PC-3 (cell line): ENCODE results near the gene PTPRB.

Experiments used
- CTCF ChIP-seq: fragments of 300-600 bp; sonication (generic); conservative IDR thresholded peaks from 2 replicates; pipeline ENCODE4 v1.5.1; 2017; ENCODE audit warnings: antibody characterized with exemption, low read depth, mild to moderate bottlenecking, low read length
- EZH2 ChIP-seq: fragments of 300-600 bp; sonication (generic); IDR thresholded peaks from one replicate; pipeline ENCODE4 v1.6.1; 2017; ENCODE audit warnings: antibody characterized with exemption, mild to moderate bottlenecking, low read length; ENCODE audit not compliant: unreplicated experiment
- EZH2phosphoT487 ChIP-seq: fragments of 300-600 bp; sonication (generic); IDR thresholded peaks from 2 replicates; pipeline ENCODE4 v1.6.1; 2018; ENCODE audit warnings: mild to moderate bottlenecking, antibody characterized with exemption, low read length, borderline replicate concordance

GRCh38 chr12:70628701-70629480, 8.3 kb downstream of the PTPRB start:
- no peak for TF ChIP-seq CTCF
- no peak for TF ChIP-seq EZH2phosphoT487
- no peak for TF ChIP-seq EZH2
